Prostate gland (tissue), 2 donors: ENCODE measurements around the gene BOC.

ENCODE experiments used
- CTCF ChIP-seq, 4 experiments: fragments of 200-600 bp in 2 of 4; fragments of 450-650 bp in 2 of 4; sonication (generic) in 2 of 4; IDR thresholded peaks; 1 replicate in 3 of 4; 2 replicates in 1 of 4; pipeline ENCODE4 v1.5.1; 2016 to 2019; ENCODE audit warnings: antibody characterized with exemption in 4 of 4, mild to moderate bottlenecking in 2 of 4, moderate library complexity in 2 of 4
- POLR2A ChIP-seq: fragments of 450-650 bp; IDR thresholded peaks from one replicate; pipeline ENCODE4 v1.6.1; 2016; ENCODE audit warnings: antibody characterized with exemption, mild to moderate bottlenecking
- POLR2AphosphoS5 ChIP-seq: sonication (generic); formaldehyde crosslinking; IDR thresholded peaks from one replicate; pipeline ENCODE4 v1.6.1; 2017; ENCODE audit warnings: antibody characterized with exemption

DNA sequence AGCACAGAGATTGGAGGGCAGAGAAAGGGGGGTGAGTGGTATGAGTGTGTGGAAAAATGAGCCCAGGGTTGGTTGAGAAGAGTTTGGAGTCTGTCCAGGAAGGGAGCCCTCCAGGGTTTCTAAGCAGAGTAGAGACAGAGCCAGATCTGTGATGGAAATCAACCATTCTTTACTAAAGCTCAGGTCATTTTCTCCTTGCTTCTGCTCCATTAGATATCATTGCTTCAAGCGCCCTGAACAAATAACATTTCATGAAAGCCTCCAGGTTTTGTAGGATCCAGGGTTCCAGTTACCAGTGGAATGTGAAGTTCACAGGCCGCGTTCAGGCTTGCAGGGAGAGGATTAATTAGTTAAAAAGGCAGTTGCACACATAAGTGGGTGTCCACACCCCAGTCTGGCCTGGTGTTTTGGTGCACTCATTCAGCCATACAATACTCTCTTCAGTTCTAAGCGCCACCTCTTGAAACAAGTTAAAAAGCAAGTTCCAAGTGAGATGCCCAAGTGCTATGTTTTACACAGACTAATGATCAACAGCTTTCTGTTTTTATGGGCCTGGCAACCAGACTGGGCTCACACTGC, 16.4 kb upstream of the BOC start:
- no peak for TF ChIP-seq CTCF (IDR thresholded peaks at IDR 0.05)
- TF ChIP-seq POLR2A: no peak
- no peak for TF ChIP-seq POLR2AphosphoS5
